Measurements from ENCODE around the gene INHA. TPM values are rescaled to one million over a fixed set of nuclear protein-coding genes. Genes with fewer than 3 reads are reported as not detected.

INHA gene
- total RNA-seq, 6 experiments from 2014 or later: not detected

DNA sequence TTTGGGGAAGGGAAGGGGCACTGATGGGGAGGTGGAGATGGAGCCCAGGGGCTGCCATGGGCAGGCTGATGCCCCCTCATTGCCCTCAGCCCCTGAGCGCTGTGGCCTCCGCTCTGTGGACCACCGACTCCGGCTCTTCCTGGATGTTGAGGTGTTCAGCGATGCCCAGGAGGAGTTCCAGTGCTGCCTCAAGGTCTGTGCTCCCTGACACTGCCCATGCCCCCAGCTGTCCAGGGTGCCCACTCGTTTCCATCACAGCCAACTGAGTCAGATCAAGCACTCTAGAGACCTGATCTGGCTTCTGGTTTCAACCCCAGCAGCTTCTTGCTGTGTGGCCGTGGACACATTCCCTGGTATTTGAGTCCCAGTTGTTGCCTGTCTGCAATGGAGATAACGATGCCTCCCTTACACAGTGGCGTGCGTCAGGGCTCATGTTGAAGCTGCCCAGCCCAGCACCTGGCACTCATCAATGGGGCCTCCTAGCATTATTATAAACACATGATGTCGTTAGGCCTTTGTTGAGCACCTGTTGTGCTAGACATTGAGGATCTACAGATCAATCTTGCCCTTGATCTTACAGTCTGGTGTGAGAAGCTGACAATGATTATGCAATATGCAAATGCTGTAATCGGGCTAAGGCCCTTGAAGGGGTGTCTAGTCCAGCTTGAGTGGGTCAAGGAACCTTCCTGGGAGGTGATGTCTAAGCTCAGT, 39.9 kb downstream of the INHA start:
- no peak for ATAC-seq
- WGBS (ENCODE audit: insufficient coverage, low coverage, low lambda C conversion rate, missing lambda C conversion rate): 78% methylated on average over 3 of the region's 12 CpGs
- H3K36me3 ChIP-seq: peaks cover 0 to 7% (median 1%) of the 10 kb centered on the region in 4 donors

DNA sequence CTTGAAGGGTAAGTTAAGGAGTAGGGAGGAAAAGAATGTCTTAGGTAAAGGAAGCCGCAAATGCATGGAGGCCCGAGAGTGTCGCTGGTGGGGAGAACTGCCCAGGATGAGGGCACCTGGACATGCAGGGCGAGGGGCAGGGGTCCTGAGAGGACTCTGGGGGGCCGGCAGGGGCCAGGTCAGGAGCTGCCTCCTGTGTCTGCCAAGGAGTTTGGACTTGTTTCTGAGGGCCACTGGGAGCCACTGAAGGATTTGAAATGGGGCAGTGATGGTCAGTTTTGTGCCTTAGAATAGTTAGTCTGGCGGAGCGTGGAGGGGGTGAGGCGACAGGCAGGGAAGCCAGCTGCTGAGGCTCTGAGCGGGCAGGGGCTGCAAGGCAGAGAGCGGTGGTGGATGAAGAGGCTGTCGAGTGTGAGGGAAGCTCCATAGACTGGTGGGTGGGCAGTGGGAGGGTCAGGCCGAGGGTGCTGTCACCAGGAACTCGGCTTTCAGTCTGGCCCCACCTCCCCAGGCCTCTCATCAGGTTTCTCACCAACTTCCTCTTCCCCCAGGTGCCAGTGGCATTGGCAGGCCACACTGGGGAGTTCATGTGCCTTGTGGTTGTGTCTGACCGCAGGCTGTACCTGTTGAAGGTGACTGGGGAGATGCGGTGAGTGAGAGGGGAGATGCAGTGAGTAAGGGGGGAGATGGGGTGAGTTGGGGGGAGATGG, 40.6 kb downstream of the INHA start:
- Histone ChIP-seq H3K36me3 (peaks cover 0 to 5% (median 1%) of the 10 kb centered on the region in 4 donors), H3K4me3 (no peak overlapping the region), H3K27me3 (no peaks in the 10 kb centered on the region), H3K9me3 (no peaks in the 10 kb centered on the region), H3K4me1 (no peaks in the 10 kb centered on the region), H3K27ac (no peak overlapping the region)
- no peak for TF ChIP-seq POLR2A (IDR thresholded peaks at IDR 0.05)
- TF ChIP-seq, protein P1, sequence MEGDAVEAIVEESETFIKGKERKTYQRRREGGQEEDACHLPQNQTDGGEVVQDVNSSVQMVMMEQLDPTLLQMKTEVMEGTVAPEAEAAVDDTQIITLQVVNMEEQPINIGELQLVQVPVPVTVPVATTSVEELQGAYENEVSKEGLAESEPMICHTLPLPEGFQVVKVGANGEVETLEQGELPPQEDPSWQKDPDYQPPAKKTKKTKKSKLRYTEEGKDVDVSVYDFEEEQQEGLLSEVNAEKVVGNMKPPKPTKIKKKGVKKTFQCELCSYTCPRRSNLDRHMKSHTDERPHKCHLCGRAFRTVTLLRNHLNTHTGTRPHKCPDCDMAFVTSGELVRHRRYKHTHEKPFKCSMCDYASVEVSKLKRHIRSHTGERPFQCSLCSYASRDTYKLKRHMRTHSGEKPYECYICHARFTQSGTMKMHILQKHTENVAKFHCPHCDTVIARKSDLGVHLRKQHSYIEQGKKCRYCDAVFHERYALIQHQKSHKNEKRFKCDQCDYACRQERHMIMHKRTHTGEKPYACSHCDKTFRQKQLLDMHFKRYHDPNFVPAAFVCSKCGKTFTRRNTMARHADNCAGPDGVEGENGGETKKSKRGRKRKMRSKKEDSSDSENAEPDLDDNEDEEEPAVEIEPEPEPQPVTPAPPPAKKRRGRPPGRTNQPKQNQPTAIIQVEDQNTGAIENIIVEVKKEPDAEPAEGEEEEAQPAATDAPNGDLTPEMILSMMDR (IDR thresholded peaks at IDR 0.05): no peak
- WGBS (ENCODE audit: insufficient coverage, low coverage, low lambda C conversion rate, missing lambda C conversion rate): 78% methylated on average over 14 of the region's 15 CpGs
- intact Hi-C loops (cut with DNase I): no loop called here
- peak in 1 of 3 donors; percentile 49 for DNase-seq
- peak in 1 of 4 donors; percentile 19 for ATAC-seq

More for the DNA sequence above, 39.9 kb downstream of the INHA start:
- no peak for DNase-seq
- Histone ChIP-seq H3K27ac (no peak overlapping the region), H3K9me3 (no peaks in the 10 kb centered on the region), H3K4me1 (no peaks in the 10 kb centered on the region), H3K27me3 (no peaks in the 10 kb centered on the region), H3K4me3 (no peak overlapping the region)
- TF ChIP-seq, protein P1 (IDR thresholded peaks at IDR 0.05): no peak
- TF ChIP-seq POLR2A (IDR thresholded peaks at IDR 0.05): no peak
- intact Hi-C loops (cut with DNase I): no loop called here

DNA sequence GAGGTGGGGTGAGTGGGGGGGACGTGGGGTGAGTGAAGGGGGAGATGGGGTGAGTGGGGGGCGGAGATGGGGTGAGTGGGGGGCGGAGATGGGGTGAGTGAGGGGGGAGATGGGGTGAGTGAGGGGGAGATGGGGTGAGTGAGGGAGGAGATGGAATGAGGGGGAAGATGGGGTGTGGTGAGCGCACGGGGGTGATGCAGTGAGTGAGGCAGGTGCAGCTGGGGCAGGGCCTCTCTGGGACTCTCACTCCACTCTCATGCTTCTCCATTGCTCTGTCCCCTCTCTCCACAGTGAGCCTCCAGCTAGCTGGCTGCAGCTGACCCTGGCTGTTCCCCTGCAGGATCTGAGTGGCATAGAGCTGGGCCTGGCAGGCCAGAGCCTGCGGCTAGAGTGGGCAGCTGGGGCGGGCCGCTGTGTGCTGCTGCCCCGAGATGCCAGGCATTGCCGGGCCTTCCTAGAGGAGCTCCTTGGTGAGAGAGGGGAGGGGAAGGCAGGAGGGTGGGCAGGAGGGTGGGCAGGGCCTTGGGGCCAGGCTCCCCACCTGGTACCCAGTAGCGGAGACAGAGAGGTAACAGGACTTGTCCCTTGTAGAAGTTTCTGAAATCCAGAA, 41.5 kb downstream of the INHA start:
- Histone ChIP-seq H3K4me1 (no peaks in the 10 kb centered on the region), H3K4me3 (no peak overlapping the region), H3K27ac (no peak overlapping the region), H3K27me3 (no peaks in the 10 kb centered on the region), H3K9me3 (no peaks in the 10 kb centered on the region), H3K36me3 (peaks cover 0 to 5% (median 1%) of the 10 kb centered on the region in 4 donors)
- intact Hi-C loops (cut with DNase I): no loop called here
- ATAC-seq (no peak), DNase-seq (no peak)
- WGBS (ENCODE audit: insufficient coverage, low coverage, low lambda C conversion rate, missing lambda C conversion rate): 100% methylated on average over 4 of the region's 11 CpGs
- TF ChIP-seq POLR2A (IDR thresholded peaks at IDR 0.05): no peak
- TF ChIP-seq, protein P1 (IDR thresholded peaks at IDR 0.05): no peak

DNA sequence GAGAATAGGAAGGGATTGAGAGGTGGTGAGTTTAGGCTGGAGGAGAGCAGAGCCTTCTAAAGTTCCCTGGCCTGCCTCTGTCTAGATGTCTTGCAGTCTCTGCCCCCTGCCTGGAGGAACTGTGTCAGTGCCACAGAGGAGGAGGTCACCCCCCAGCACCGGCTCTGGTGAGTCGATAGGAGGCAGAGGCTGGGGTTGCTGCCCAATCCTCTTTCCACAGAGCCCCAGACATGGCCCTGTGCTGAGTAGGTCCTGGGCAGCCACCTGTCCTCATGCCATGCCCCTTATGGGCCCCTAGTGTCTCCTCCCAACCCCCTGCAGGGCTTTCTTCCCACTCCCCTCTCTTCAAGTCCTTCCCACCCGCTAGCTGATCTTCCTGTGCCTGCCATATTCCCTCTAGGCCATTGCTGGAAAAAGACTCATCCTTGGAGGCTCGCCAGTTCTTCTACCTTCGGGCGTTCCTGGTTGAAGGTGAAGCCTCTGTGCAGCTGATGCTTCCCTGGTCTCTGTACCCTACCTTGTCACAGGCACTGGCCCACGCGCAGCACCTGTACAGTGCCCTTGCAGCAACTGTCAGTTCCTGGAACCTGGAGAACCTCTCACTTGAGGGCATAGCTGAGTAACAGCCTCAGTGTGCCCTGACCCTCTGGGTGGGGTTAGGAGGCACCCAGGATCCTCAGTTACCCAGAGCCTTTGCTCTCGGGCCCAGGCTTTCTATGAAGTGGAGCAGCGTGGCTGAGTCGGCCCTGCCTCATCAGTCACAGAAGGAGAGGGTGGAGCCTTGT, 42.2 kb downstream of the INHA start:
- 87% methylated on average over 3 of the region's 11 CpGs for WGBS (ENCODE audit: insufficient coverage, low coverage, low lambda C conversion rate, missing lambda C conversion rate)
- TF ChIP-seq, protein P1 (IDR thresholded peaks at IDR 0.05): no peak
- no peak for TF ChIP-seq POLR2A (IDR thresholded peaks at IDR 0.05)
- intact Hi-C loops (cut with DNase I): no loop called here
- H3K36me3 ChIP-seq: peaks cover 0 to 5% (median 1%) of the 10 kb centered on the region in 4 donors
- ATAC-seq (peak in 1 of 4 donors; percentile 9), DNase-seq (no peak)
- H3K9me3 ChIP-seq: no peaks in the 10 kb centered on the region
- no peak overlapping the region for H3K27ac ChIP-seq
- no peak overlapping the region for H3K4me3 ChIP-seq
- H3K27me3 ChIP-seq: no peaks in the 10 kb centered on the region
- no peaks in the 10 kb centered on the region for H3K4me1 ChIP-seq

Data from right lobe of liver (tissue), 6 donors.